Measurements from ENCODE around the gene CFAP46.
"Not testable (repeated sequence)": the region's sequence is repeated elsewhere in the genome, so short reads cannot be mapped to it uniquely, and the experiment has no call there.

CFAP46 gene

GRCh38 chr10:132786884-132787494 lies 155.4 kb downstream of the CFAP46 start:
- DNase-seq (ENCODE audit: low read depth): no peak

- no peak for DNase-seq (ENCODE audit: low read depth)
These were observed 155.9 kb downstream of the CFAP46 start for GRCh38 chr10:132786476-132786883.

- no peak for DNase-seq (ENCODE audit: low read depth)
These were observed 156.5 kb downstream of the CFAP46 start, which contains the start of gene NKX6-2 for GRCh38 chr10:132785723-132786475. Gene NKX6-2, minus strand, starts transcription at chr10:132786147. Its CDS starts 199 bp downstream, at chr10:132785948.

GRCh38 chr10:132784866-132785722 lies 157.3 kb downstream of the CFAP46 start:
- no peak for DNase-seq (ENCODE audit: low read depth)

GRCh38 chr10:132783940-132784865 lies 158.2 kb downstream of the CFAP46 start:
- no peak for DNase-seq (ENCODE audit: low read depth)

GRCh38 chr10:132783165-132783939 lies 159.0 kb downstream of the CFAP46 start:
- no peak for DNase-seq (ENCODE audit: low read depth)

GRCh38 chr10:132781556-132781955 lies 160.8 kb downstream of the CFAP46 start:
- no peak for DNase-seq (ENCODE audit: low read depth)

- no peak for DNase-seq (ENCODE audit: low read depth)
These were observed 162.0 kb downstream of the CFAP46 start for GRCh38 chr10:132780356-132780755.

GRCh38 chr10:132779549-132780294 lies 162.6 kb downstream of the CFAP46 start:
- no peak for DNase-seq (ENCODE audit: low read depth)

GRCh38 chr10:132777441-132777840 lies 164.9 kb downstream of the CFAP46 start:
- no peak for DNase-seq (ENCODE audit: low read depth)

- DNase-seq (ENCODE audit: low read depth): no peak
These were observed 165.5 kb downstream of the CFAP46 start for GRCh38 chr10:132776821-132777220.

- DNase-seq (ENCODE audit: low read depth): no peak
These were observed 166.2 kb downstream of the CFAP46 start for GRCh38 chr10:132776186-132776585.

- DNase-seq (ENCODE audit: low read depth): no peak
These were observed 167.2 kb downstream of the CFAP46 start for GRCh38 chr10:132774902-132775863.

GRCh38 chr10:132774181-132774901 lies 168.0 kb downstream of the CFAP46 start:
- DNase-seq (ENCODE audit: low read depth): no peak

- not testable (repeated sequence) for DNase-seq (ENCODE audit: low read depth)
These were observed 169.6 kb downstream of the CFAP46 start for GRCh38 chr10:132772816-132773215.

GRCh38 chr10:132770061-132771021 lies 172.0 kb downstream of the CFAP46 start:
- no peak for DNase-seq (ENCODE audit: low read depth)

All from fibroblast of the conjunctiva (primary cell).